Measurements from ENCODE around the gene TFIP11.

Gene TFIP11

GRCh38 chr22:26550498-26551033 lies 38.3 kb upstream of the TFIP11 start:
- TF ChIP-seq TAF1 (IDR thresholded peaks at IDR 0.05; ENCODE audit: borderline replicate concordance, insufficient read depth, low read length) (no peak), POLR2AphosphoS5 (IDR thresholded peaks at IDR 0.05; ENCODE audit: low read depth, low read length) (no peak), SIN3A (IDR thresholded peaks at IDR 0.05; ENCODE audit: borderline replicate concordance, insufficient read depth, low read length) (no peak), FOXP2 (optimal IDR thresholded peaks at IDR 0.05; ENCODE audit: borderline replicate concordance, extremely low read depth, extremely low read length, insufficient read depth) (no peak)
- TF ChIP-seq, protein P1, sequence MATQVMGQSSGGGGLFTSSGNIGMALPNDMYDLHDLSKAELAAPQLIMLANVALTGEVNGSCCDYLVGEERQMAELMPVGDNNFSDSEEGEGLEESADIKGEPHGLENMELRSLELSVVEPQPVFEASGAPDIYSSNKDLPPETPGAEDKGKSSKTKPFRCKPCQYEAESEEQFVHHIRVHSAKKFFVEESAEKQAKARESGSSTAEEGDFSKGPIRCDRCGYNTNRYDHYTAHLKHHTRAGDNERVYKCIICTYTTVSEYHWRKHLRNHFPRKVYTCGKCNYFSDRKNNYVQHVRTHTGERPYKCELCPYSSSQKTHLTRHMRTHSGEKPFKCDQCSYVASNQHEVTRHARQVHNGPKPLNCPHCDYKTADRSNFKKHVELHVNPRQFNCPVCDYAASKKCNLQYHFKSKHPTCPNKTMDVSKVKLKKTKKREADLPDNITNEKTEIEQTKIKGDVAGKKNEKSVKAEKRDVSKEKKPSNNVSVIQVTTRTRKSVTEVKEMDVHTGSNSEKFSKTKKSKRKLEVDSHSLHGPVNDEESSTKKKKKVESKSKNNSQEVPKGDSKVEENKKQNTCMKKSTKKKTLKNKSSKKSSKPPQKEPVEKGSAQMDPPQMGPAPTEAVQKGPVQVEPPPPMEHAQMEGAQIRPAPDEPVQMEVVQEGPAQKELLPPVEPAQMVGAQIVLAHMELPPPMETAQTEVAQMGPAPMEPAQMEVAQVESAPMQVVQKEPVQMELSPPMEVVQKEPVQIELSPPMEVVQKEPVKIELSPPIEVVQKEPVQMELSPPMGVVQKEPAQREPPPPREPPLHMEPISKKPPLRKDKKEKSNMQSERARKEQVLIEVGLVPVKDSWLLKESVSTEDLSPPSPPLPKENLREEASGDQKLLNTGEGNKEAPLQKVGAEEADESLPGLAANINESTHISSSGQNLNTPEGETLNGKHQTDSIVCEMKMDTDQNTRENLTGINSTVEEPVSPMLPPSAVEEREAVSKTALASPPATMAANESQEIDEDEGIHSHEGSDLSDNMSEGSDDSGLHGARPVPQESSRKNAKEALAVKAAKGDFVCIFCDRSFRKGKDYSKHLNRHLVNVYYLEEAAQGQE (IDR thresholded peaks at IDR 0.05; ENCODE audit: insufficient read depth in 1 of 2, low read depth in 2 of 2, low read length in 2 of 2): no peak

- TF ChIP-seq SIN3A (IDR thresholded peaks at IDR 0.05; ENCODE audit: borderline replicate concordance, insufficient read depth, low read length): no peak
- no peak for TF ChIP-seq POLR2AphosphoS5 (IDR thresholded peaks at IDR 0.05; ENCODE audit: low read depth, low read length)
- TF ChIP-seq FOXP2 (optimal IDR thresholded peaks at IDR 0.05; ENCODE audit: borderline replicate concordance, extremely low read depth, extremely low read length, insufficient read depth): no peak
- no peak for TF ChIP-seq TAF1 (IDR thresholded peaks at IDR 0.05; ENCODE audit: borderline replicate concordance, insufficient read depth, low read length)
- TF ChIP-seq, protein P1 (IDR thresholded peaks at IDR 0.05; ENCODE audit: insufficient read depth in 1 of 2, low read depth in 2 of 2, low read length in 2 of 2): no peak
Observed at GRCh38 chr22:26549902-26550497, 37.7 kb upstream of the TFIP11 start.

DNA sequence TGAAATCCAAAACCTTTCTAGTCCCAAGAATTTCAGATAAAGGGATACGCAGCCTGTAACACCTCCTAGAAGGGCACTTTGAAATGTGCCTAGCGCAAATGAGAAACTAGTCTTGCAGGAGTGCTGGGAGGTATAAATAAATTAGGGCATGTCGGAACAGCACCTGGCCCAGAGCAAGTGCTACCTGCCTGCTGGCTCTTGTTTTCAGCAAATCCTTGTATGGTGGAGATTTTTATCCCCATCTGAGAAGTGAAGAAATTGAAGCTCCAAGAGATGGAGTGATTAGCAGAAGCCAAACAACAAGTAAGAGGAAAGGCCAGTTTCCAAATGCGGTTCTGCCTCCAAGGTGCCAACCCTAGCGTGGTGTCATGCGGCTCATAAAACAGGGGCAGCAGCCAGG lies 36.7 kb upstream of the TFIP11 start:
- TF ChIP-seq TAF1 (IDR thresholded peaks at IDR 0.05; ENCODE audit: borderline replicate concordance, insufficient read depth, low read length) (no peak), FOXP2 (optimal IDR thresholded peaks at IDR 0.05; ENCODE audit: borderline replicate concordance, extremely low read depth, extremely low read length, insufficient read depth) (no peak), SIN3A (IDR thresholded peaks at IDR 0.05; ENCODE audit: borderline replicate concordance, insufficient read depth, low read length) (no peak), POLR2AphosphoS5 (IDR thresholded peaks at IDR 0.05; ENCODE audit: low read depth, low read length) (no peak)
- TF ChIP-seq, protein P1 (IDR thresholded peaks at IDR 0.05; ENCODE audit: insufficient read depth in 1 of 2, low read depth in 2 of 2, low read length in 2 of 2): no peak

GRCh38 chr22:26548303-26548702 lies 36.0 kb upstream of the TFIP11 start:
- TF ChIP-seq, protein P1 (IDR thresholded peaks at IDR 0.05; ENCODE audit: insufficient read depth in 1 of 2, low read depth in 2 of 2, low read length in 2 of 2): no peak
- no peak for TF ChIP-seq TAF1 (IDR thresholded peaks at IDR 0.05; ENCODE audit: borderline replicate concordance, insufficient read depth, low read length)
- no peak for TF ChIP-seq POLR2AphosphoS5 (IDR thresholded peaks at IDR 0.05; ENCODE audit: low read depth, low read length)
- no peak for TF ChIP-seq SIN3A (IDR thresholded peaks at IDR 0.05; ENCODE audit: borderline replicate concordance, insufficient read depth, low read length)
- no peak for TF ChIP-seq FOXP2 (optimal IDR thresholded peaks at IDR 0.05; ENCODE audit: borderline replicate concordance, extremely low read depth, extremely low read length, insufficient read depth)

Data from PFSK-1 (cell line).